Stomach (tissue), 9 donors: ENCODE data around the gene RSL24D1. TPM values are rescaled to one million over a fixed set of nuclear protein-coding genes. Genes with fewer than 3 reads are reported as not detected.
A peak's percentile ranks its signal among the peaks of the same experiment; 100 is the strongest.

ENCODE experiments used
- DNase-seq, 2 donors: peaks; one replicate each; pipeline versions ENCODE4 v3.0.0 to v3.0.0-alpha.2; 2013 to 2019
- H3K27ac ChIP-seq, 5 donors: fragments of 200-600 bp in 4 of 5; sonication (generic) in 4 of 5; one replicate each; pipeline ENCODE4 v1.5.1; 2013 to 2019; ENCODE audit warnings: mild to moderate bottlenecking in 1 of 5, moderate library complexity in 1 of 5
- H3K27me3 ChIP-seq, 3 donors: fragments of 200-600 bp; sonication (generic); one replicate each; pipeline ENCODE4 v1.5.1; 2017 to 2019; ENCODE audit warnings: mixed run types in 1 of 3
- H3K36me3 ChIP-seq, 4 donors: fragments of 200-600 bp; sonication (generic); 1 replicate in 3 of 4; 2 replicates in 1 of 4; pipeline ENCODE4 v1.5.1; 2016 to 2019
- H3K4me1 ChIP-seq, 4 donors: fragments of 200-600 bp; sonication (generic); one replicate each; pipeline ENCODE4 v1.5.1; 2016 to 2019
- H3K4me3 ChIP-seq, 4 donors: fragments of 200-600 bp; sonication (generic) in 3 of 4; one replicate each; pipeline ENCODE4 v1.5.1; 2016 to 2019; ENCODE audit warnings: mild to moderate bottlenecking in 1 of 4
- H3K9me3 ChIP-seq, 4 donors: fragments of 200-600 bp; sonication (generic); one replicate each; pipeline ENCODE4 v1.5.1; 2016 to 2019
- CTCF ChIP-seq, 7 experiments: fragments of 450-650 bp in 4 of 7; fragments of 200-600 bp in 3 of 7; sonication (generic) in 3 of 7; IDR thresholded peaks; one replicate each; pipeline ENCODE4 v1.5.1; 2016 to 2019; ENCODE audit warnings: antibody characterized with exemption in 7 of 7, control low read depth in 2 of 7, mild to moderate bottlenecking in 1 of 7
- EP300 ChIP-seq: sonication (generic); formaldehyde crosslinking; IDR thresholded peaks from one replicate; pipeline ENCODE4 v1.6.1; 2017; ENCODE audit warnings: antibody characterized with exemption
- POLR2A ChIP-seq, 4 donors: fragments of 450-650 bp; IDR thresholded peaks; one replicate each; pipeline ENCODE4 v1.6.1; 2016; ENCODE audit warnings: antibody characterized with exemption in 4 of 4, control low read depth in 2 of 4, mild to moderate bottlenecking in 1 of 4, moderate library complexity in 1 of 4
- POLR2AphosphoS5 ChIP-seq, 3 donors: sonication (generic); formaldehyde crosslinking; IDR thresholded peaks; one replicate each; pipeline ENCODE4 v1.6.1; 2016; ENCODE audit warnings: antibody characterized with exemption in 3 of 3
- WGBS, 5 donors: extraction: QIAGEN DNeasy Blood & Tissue Kit in 3 of 5; methylation state at CpG; one replicate each; pipeline versions ENCODE4 v1.1.5 to v1.1.7; 2013 to 2018; 5-methylcytosine and 5-hydroxymethylcytosine counted together
- intact Hi-C: fragments of 100-400 bp; cut with DNase I; formaldehyde crosslinking; loops from one replicate; pipeline ENCODE4 v1.15.1; 2023; ENCODE audit warnings: low total_unique reads
- polyA plus RNA-seq, 3 donors: library from polyadenylated mRNA; stranded (reverse); fragments of 200-250 nt; gene quantifications; one replicate each; pipeline ENCODE4 v1.2.3, GENCODE V29; 2013
- total RNA-seq, 5 donors: library from RNA; depleted of rRNA; stranded (reverse); fragments of >200 nt; gene quantifications; one replicate each; pipeline versions ENCODE4 v1.1.0 to v1.2.3, GENCODE V29; 2014 to 2016
- donor health status: healthy with polysubstance abuse.
- donor health status: Bipolar disorder and iron deficiency.
- donor health status: healthy.

RSL24D1 gene
- total and polyA plus RNA-seq, 8 donors: 22.2 to 187 (median 87.5) TPM

GRCh38 chr15:55231455-55231854, 34.7 kb upstream of the RSL24D1 start:
- 86 to 95% (median 93%) methylated on average over 1 of the region's 1 CpG for WGBS, 5 donors
- Histone ChIP-seq H3K27ac (peak overlapping the region in 2 of 5 donors; percentile 20 to 48), H3K36me3 (peaks cover 12 to 44% (median 22%) of the 10 kb centered on the region in 4 donors), H3K4me1 (peaks cover 6 to 72% (median 17%) of the 10 kb centered on the region in 4 donors), H3K9me3 (no peaks in the 10 kb centered on the region), H3K4me3 (no peak overlapping the region), H3K27me3 (no peaks in the 10 kb centered on the region)
- no peak for TF ChIP-seq POLR2A (IDR thresholded peaks at IDR 0.05)
- no peak for TF ChIP-seq CTCF (IDR thresholded peaks at IDR 0.05)
- TF ChIP-seq POLR2AphosphoS5 (IDR thresholded peaks at IDR 0.05): no peak
- TF ChIP-seq EP300: no peak
- no peak for DNase-seq
- intact Hi-C loops: no loop called here

- DNase-seq: no peak
Observed at GRCh38 chr15:55230953-55231352, 34.2 kb upstream of the RSL24D1 start.

GRCh38 chr15:55230051-55230670, 33.4 kb upstream of the RSL24D1 start:
- peak in 1 of 2 donors; percentile 35 for DNase-seq
- intact Hi-C loops: no loop called here
- Histone ChIP-seq H3K27me3 (no peaks in the 10 kb centered on the region), H3K9me3 (no peaks in the 10 kb centered on the region), H3K36me3 (peaks cover 12 to 52% (median 29%) of the 10 kb centered on the region in 4 donors), H3K4me3 (no peak overlapping the region), H3K27ac (peak overlapping the region; percentile 8 to 69 (median 51)), H3K4me1 (peaks cover 9 to 72% (median 17%) of the 10 kb centered on the region in 4 donors)
- 28 to 41% (median 35%) methylated on average over 3 of the region's 3 CpGs for WGBS, 5 donors
- no peak for TF ChIP-seq POLR2AphosphoS5 (IDR thresholded peaks at IDR 0.05)
- no peak for TF ChIP-seq EP300

More at GRCh38 chr15:55230953-55231352, 34.2 kb upstream of the RSL24D1 start:
- Histone ChIP-seq H3K9me3 (no peaks in the 10 kb centered on the region), H3K36me3 (peaks cover 12 to 49% (median 27%) of the 10 kb centered on the region in 4 donors), H3K4me1 (peaks cover 6 to 72% (median 17%) of the 10 kb centered on the region in 4 donors), H3K4me3 (no peak overlapping the region), H3K27me3 (no peaks in the 10 kb centered on the region), H3K27ac (peak overlapping the region in 2 of 5 donors; percentile 35 to 69)
- TF ChIP-seq POLR2AphosphoS5 (IDR thresholded peaks at IDR 0.05): no peak
- no peak for TF ChIP-seq CTCF (IDR thresholded peaks at IDR 0.05)
- no peak for TF ChIP-seq EP300
- no peak for TF ChIP-seq POLR2A (IDR thresholded peaks at IDR 0.05)
- intact Hi-C loops: no loop called here
- 54 to 100% (median 96%) methylated on average over 1 of the region's 1 CpG for WGBS, 5 donors

- Histone ChIP-seq H3K4me3 (no peak overlapping the region), H3K27me3 (no peaks in the 10 kb centered on the region), H3K36me3 (peaks cover 12 to 71% (median 55%) of the 10 kb centered on the region in 4 donors), H3K9me3 (no peaks in the 10 kb centered on the region), H3K4me1 (peaks cover 13 to 76% (median 18%) of the 10 kb centered on the region in 4 donors), H3K27ac (no peak overlapping the region)
- WGBS, 5 donors: 81 to 98% (median 89%) methylated on average over 2 of the region's 2 CpGs
- no peak for TF ChIP-seq EP300
- no peak for TF ChIP-seq POLR2AphosphoS5 (IDR thresholded peaks at IDR 0.05)
- no peak for TF ChIP-seq POLR2A (IDR thresholded peaks at IDR 0.05)
- TF ChIP-seq CTCF (IDR thresholded peaks at IDR 0.05): no peak
- DNase-seq: no peak
- intact Hi-C loops: loop anchor here (10.0 kb wide), 1 partner anchor 209 kb away; no protein-coding TSS in a partner anchor
Observed at GRCh38 chr15:55226127-55226526, 29.4 kb upstream of the RSL24D1 start.

- H3K9me3 ChIP-seq: no peaks in the 10 kb centered on the region
- intact Hi-C loops: loop anchor here (10.0 kb wide), 1 partner anchor 210 kb away; no protein-coding TSS in a partner anchor
- H3K4me1 ChIP-seq: peaks cover 16 to 75% (median 22%) of the 10 kb centered on the region in 4 donors
- TF ChIP-seq EP300 (no peak), POLR2AphosphoS5 (IDR thresholded peaks at IDR 0.05) (peak in 1 of 3 donors; percentile 53), CTCF (IDR thresholded peaks at IDR 0.05) (no peak)
- H3K27ac ChIP-seq: peak overlapping the region; percentile 18 to 67 (median 56)
- H3K27me3 ChIP-seq: no peaks in the 10 kb centered on the region
- DNase-seq: peak in 1 of 2 donors; percentile 41
- no peak overlapping the region for H3K4me3 ChIP-seq
- peaks cover 16 to 79% (median 58%) of the 10 kb centered on the region in 4 donors for H3K36me3 ChIP-seq
Observed at GRCh38 chr15:55224892-55225291, 28.2 kb upstream of the RSL24D1 start.
